Coronary artery (tissue), 2 donors: ENCODE measurements around the gene ARHGAP31.

ENCODE experiments used
- DNase-seq: peaks from one replicate; pipeline ENCODE4 v3.0.0-alpha.2; 2017; ENCODE audit warnings: low spot score
- H3K27ac ChIP-seq, 2 donors: fragments of 200-600 bp; sonication (generic); one replicate each; pipeline ENCODE4 v1.5.1; 2016 to 2019
- H3K4me3 ChIP-seq: fragments of 200-600 bp; sonication (generic); 2 replicates; pipeline ENCODE4 v1.5.1; 2016; ENCODE audit warnings: mild to moderate bottlenecking, moderate library complexity
- TF ChIP-seq, protein P1 (sequence below): fragments of 200-600 bp; sonication (generic); IDR thresholded peaks from one replicate; pipeline ENCODE4 v1.5.1; 2019; ENCODE audit warnings: antibody characterized with exemption

ARHGAP31 gene

DNA sequence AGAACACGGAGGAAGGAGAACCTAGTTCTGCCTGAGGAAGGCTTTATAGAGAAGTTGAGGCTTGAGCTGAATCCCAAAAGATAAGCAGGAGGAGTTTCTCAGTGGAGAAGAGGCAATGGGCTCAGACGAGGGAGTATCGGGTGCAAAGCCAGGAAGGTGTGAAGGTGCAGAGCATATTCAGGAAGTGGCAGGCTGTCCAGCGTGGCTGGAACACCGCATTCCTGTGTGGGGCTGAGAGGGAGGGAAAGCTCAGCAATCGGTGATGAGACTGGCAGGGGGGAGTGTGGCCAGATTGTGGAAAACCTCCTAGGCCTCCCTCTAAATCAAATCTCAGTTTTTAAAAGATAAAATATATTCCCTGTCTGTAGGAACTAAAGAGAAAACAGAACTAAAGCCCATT lies 63.0 kb downstream of the ARHGAP31 start:
- no peak for DNase-seq

DNA sequence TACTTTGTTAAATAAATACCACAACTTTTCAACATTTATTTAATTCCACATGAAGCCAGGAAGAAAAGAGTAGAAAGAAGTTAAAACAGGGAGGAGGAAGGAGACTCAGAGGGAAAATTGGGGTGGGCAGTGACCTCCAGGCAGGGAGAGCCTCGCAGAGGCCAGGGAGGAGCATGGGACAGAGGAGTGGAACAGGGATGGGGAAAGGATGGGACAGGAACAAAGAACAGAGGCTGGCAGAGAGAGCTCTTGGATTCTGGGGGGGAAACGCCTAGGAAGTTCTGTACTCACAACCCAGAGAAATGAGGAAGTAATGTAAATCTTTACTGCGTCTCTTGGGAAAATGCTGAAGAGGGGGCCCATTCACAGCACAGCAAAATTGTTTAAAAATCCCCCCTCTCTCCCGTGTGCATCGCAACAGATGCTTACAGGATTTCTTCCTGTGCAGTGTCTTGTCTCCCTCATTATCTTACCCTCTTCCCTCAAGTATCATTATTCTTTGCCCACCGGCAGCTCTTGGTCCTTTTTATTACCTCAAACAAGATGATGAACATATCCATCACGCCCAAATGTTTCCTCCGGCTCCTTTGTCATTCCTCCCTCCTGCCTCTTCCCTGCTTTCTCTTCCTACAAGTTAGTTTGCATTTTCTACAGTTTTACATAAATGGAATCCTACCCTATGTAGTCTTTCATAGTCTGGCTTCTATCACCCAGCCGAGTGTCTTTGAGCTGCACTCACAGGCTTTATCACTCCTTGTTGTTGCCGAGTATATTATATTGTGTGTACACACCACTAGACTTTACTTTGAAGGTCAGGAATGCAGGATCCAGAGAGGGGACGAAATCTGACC lies 65.5 kb downstream of the ARHGAP31 start:
- Histone ChIP-seq H3K27ac (no peak overlapping the region), H3K4me3 (no peak overlapping the region)
- DNase-seq: no peak
- TF ChIP-seq, protein P1, sequence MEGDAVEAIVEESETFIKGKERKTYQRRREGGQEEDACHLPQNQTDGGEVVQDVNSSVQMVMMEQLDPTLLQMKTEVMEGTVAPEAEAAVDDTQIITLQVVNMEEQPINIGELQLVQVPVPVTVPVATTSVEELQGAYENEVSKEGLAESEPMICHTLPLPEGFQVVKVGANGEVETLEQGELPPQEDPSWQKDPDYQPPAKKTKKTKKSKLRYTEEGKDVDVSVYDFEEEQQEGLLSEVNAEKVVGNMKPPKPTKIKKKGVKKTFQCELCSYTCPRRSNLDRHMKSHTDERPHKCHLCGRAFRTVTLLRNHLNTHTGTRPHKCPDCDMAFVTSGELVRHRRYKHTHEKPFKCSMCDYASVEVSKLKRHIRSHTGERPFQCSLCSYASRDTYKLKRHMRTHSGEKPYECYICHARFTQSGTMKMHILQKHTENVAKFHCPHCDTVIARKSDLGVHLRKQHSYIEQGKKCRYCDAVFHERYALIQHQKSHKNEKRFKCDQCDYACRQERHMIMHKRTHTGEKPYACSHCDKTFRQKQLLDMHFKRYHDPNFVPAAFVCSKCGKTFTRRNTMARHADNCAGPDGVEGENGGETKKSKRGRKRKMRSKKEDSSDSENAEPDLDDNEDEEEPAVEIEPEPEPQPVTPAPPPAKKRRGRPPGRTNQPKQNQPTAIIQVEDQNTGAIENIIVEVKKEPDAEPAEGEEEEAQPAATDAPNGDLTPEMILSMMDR: no peak

More for the DNA sequence above, 63.0 kb downstream of the ARHGAP31 start:
- Histone ChIP-seq H3K27ac (no peak overlapping the region), H3K4me3 (peak overlapping the region; percentile 12)
- TF ChIP-seq, protein P1: no peak

DNA sequence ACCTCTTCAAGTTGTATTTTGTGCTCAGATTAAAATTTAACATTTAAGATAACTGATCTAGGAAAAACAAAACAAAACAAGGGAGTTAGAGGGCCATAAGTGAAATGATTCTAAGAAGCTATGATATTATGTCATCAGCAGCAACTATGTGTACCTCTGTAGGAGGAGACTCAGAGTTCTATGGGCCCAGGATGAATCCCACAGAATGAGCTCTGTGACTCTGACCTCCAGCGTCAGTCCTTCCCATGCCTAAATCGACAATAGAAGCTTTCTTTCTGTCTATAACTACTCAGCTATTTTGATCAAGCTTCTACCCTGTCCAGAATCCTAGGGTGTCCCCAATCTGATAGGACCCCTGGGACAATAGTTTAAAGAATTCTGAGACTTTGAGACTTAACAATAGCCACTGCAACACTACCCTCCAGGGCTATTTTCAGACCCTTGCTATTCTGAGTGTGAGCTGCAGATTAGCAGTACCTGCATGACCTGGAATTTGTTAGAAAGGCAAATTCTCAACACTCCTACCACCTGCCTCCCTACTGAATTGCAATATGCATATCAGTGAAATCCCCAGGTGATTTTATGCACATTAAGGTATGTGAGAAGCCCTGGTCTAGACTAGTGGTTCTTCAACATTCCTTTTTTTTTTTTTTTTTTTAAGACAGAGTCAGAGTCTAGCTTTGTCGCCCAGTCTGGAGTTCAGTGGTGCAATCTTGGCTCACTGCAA lies 66.7 kb downstream of the ARHGAP31 start:
- H3K27ac ChIP-seq: no peak overlapping the region
- DNase-seq: no peak
- TF ChIP-seq, protein P1: no peak
- no peak overlapping the region for H3K4me3 ChIP-seq

DNA sequence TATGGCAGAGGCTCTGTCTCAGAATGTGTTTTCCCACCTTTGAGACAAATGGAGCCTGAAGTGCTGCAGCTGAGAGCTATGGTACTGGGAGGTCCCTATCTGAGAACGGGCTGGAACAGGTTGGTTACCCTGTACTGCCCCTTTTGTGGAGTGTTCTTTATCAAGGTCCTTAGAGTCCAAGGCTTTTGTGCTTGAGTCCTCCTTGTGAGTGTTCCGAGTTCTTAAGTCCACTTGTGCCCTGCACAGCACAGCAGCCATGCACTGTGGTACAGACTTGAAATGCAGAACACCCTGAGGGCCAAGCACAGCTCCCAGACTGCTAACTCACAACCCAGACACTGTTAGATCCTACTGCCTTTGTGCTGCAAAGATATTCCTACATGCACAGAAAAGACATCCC lies 67.8 kb downstream of the ARHGAP31 start:
- H3K4me3 ChIP-seq: no peak overlapping the region
- TF ChIP-seq, protein P1: no peak
- no peak overlapping the region for H3K27ac ChIP-seq
- DNase-seq: no peak

DNA sequence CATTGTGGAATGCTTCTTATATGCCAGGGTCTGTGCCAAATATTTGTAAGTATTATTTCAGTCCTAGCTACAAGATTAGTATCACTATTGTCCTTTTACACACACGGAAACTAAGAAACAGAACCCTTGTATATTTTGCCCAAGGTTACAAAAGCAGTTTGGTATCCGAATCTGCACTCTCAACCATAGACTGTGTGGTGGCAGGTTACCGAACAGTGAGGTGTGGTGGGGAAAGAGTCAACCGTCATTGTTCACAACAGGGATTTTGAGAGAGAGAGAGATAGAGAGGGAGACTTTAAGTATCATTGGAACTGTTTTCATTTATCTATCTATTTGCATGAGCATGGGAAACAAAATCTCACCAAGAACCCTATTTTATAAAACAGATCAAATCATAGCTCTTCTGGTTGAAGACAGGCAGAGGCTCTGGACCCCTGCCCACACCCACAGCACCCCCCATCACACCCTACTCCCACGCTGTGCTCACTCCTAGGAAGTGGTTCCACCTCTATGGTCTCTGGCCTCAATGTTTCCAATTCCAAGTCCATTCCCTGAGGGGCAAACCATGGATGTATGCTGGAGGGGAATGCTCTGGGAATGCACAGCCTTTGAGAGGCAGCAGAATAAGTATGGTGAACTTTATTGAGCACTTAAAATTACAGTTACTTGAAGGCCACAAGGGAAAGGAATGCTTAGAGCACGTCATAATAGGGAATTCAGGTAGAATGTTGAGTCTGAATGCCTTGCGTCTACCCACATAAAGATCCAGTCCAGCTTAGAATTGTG lies 69.0 kb downstream of the ARHGAP31 start:
- TF ChIP-seq, protein P1: no peak
- Histone ChIP-seq H3K27ac (no peak overlapping the region), H3K4me3 (no peak overlapping the region)
- no peak for DNase-seq

DNA sequence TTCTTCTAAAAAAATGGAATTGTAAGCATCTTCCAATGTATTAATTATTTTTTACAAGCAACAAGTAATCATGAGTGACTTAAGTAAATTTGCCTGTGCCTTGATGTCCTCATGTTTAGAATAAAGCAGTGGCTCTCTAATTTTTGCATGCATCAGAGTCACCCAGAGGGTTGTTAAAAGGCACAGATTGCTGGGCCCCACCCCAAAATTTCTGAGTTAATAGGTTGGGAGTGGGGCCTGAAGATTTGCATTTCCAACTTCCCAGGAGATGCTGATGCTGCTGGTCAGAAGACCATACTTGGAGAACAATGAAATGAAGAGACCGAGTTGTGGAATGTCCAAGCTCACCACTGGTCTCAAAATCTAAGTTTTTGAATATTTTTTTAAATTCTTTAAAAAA lies 70.2 kb downstream of the ARHGAP31 start:
- DNase-seq: no peak
- Histone ChIP-seq H3K4me3 (no peak overlapping the region), H3K27ac (no peak overlapping the region)
- TF ChIP-seq, protein P1: no peak
